ENCODE measurements around the gene RALGAPA2. TPM values are rescaled to one million over a fixed set of nuclear protein-coding genes. Genes with fewer than 3 reads are reported as not detected.
A peak's percentile ranks its signal among the peaks of the same experiment; 100 is the strongest.

The RALGAPA2 gene
- total and polyA plus RNA-seq, 2 experiments from 2014 or later: 1.3 to 2.6 TPM

- in situ Hi-C loops (cut with MboI): loop anchor here (10.0 kb wide), 1 partner anchor 191 kb away; no protein-coding TSS in a partner anchor
- H3K36me3 ChIP-seq (ENCODE audit: low read depth): no peaks in the 10 kb centered on the region
- no peaks in the 10 kb centered on the region for H3F3A ChIP-seq (ENCODE audit: insufficient read depth)
- DNase-seq: no peak
- no peaks in the 10 kb centered on the region for H3K9me2 ChIP-seq (ENCODE audit: insufficient read depth)
- no peak overlapping the region for H3K9ac ChIP-seq
- H3K4me1 ChIP-seq (ENCODE audit: insufficient read depth): no peaks in the 10 kb centered on the region
- 4% methylated on average over 58 to 70 of the region's 70 CpGs for WGBS, 2 experiments (ENCODE audit: low coverage in 1 of 2, low lambda C conversion rate in 2 of 2, missing lambda C conversion rate in 2 of 2)
- no peak overlapping the region for H3K4me3 ChIP-seq
- H3K27me3 ChIP-seq (replicated peaks; ENCODE audit: insufficient read depth): peaks cover 67% of the 10 kb centered on the region
- H3K4me2 ChIP-seq (ENCODE audit: unreplicated experiment): no peak overlapping the region
- TF ChIP-seq EZH2 (IDR thresholded peaks at IDR 0.05; ENCODE audit: insufficient read depth, poor library complexity, severe bottlenecking): peak; percentile 97
- TF ChIP-seq EZH2phosphoT487 (IDR thresholded peaks at IDR 0.05; ENCODE audit: insufficient read depth, low read depth): peak; percentile 76; the same call in 1 of the 2 replicates
- no peak overlapping the region for H2AFZ ChIP-seq
- no peaks in the 10 kb centered on the region for H4K20me1 ChIP-seq (ENCODE audit: insufficient read depth)
- no peak overlapping the region for H3K27ac ChIP-seq
- no peaks in the 10 kb centered on the region for H3K9me3 ChIP-seq (ENCODE audit: low read depth)
- no peaks in the 10 kb centered on the region for H3K79me2 ChIP-seq (ENCODE audit: insufficient read depth)
These were observed 348.4 kb downstream of the RALGAPA2 start for GRCh38 chr20:20363799-20364592.

- Histone ChIP-seq H3K4me1 (ENCODE audit: insufficient read depth) (no peaks in the 10 kb centered on the region), H3K9ac (no peak overlapping the region), H3F3A (ENCODE audit: insufficient read depth) (no peaks in the 10 kb centered on the region), H3K9me3 (ENCODE audit: low read depth) (no peaks in the 10 kb centered on the region), H3K36me3 (ENCODE audit: low read depth) (no peaks in the 10 kb centered on the region), H3K27me3 (replicated peaks; ENCODE audit: insufficient read depth) (peaks cover 67% of the 10 kb centered on the region), H3K27ac (no peak overlapping the region), H3K4me2 (ENCODE audit: unreplicated experiment) (no peak overlapping the region), H3K9me2 (ENCODE audit: insufficient read depth) (no peaks in the 10 kb centered on the region), H3K79me2 (ENCODE audit: insufficient read depth) (no peaks in the 10 kb centered on the region), H2AFZ (no peak overlapping the region), H3K4me3 (no peak overlapping the region), H4K20me1 (ENCODE audit: insufficient read depth) (no peaks in the 10 kb centered on the region)
- TF ChIP-seq EZH2 (IDR thresholded peaks at IDR 0.05; ENCODE audit: insufficient read depth, poor library complexity, severe bottlenecking): no peak
- no peak for TF ChIP-seq EZH2phosphoT487 (IDR thresholded peaks at IDR 0.05; ENCODE audit: insufficient read depth, low read depth)
- no peak for DNase-seq
- in situ Hi-C loops (cut with MboI): loop anchor here (10.0 kb wide), 1 partner anchor 191 kb away; no protein-coding TSS in a partner anchor
- 8 to 10% methylated on average over 5 to 15 of the region's 15 CpGs for WGBS, 2 experiments (ENCODE audit: low coverage in 1 of 2, low lambda C conversion rate in 2 of 2, missing lambda C conversion rate in 2 of 2)
These were observed 349.0 kb downstream of the RALGAPA2 start for GRCh38 chr20:20363434-20363798.

- in situ Hi-C loops (cut with MboI): loop anchor here (10.0 kb wide), 1 partner anchor 192 kb away; no protein-coding TSS in a partner anchor
- Histone ChIP-seq H3K9ac (no peak overlapping the region), H3K9me3 (ENCODE audit: low read depth) (no peaks in the 10 kb centered on the region), H3K27ac (no peak overlapping the region), H2AFZ (no peak overlapping the region), H3F3A (ENCODE audit: insufficient read depth) (no peaks in the 10 kb centered on the region; the same call in 1 of the 2 replicates), H3K4me2 (ENCODE audit: unreplicated experiment) (no peak overlapping the region), H3K27me3 (replicated peaks; ENCODE audit: insufficient read depth) (peaks cover 67% of the 10 kb centered on the region), H4K20me1 (ENCODE audit: insufficient read depth) (no peaks in the 10 kb centered on the region), H3K79me2 (ENCODE audit: insufficient read depth) (no peaks in the 10 kb centered on the region), H3K36me3 (ENCODE audit: low read depth) (no peaks in the 10 kb centered on the region), H3K4me1 (ENCODE audit: insufficient read depth) (no peaks in the 10 kb centered on the region), H3K9me2 (ENCODE audit: insufficient read depth) (no peaks in the 10 kb centered on the region), H3K4me3 (no peak overlapping the region)
- 1 to 3% methylated on average over 10 to 17 of the region's 17 CpGs for WGBS, 2 experiments (ENCODE audit: low coverage in 1 of 2, low lambda C conversion rate in 2 of 2, missing lambda C conversion rate in 2 of 2)
- TF ChIP-seq EZH2phosphoT487 (IDR thresholded peaks at IDR 0.05; ENCODE audit: insufficient read depth, low read depth): 0 out of 2 replicates have a peak, but pooled peaks have one; percentile 37
- no peak for TF ChIP-seq EZH2 (IDR thresholded peaks at IDR 0.05; ENCODE audit: insufficient read depth, poor library complexity, severe bottlenecking)
- peak; percentile 10 for DNase-seq
These were observed 349.5 kb downstream of the RALGAPA2 start for GRCh38 chr20:20362774-20363433.

- H3K4me2 ChIP-seq (ENCODE audit: unreplicated experiment): no peak overlapping the region
- H3K9me3 ChIP-seq (ENCODE audit: low read depth): no peaks in the 10 kb centered on the region
- no peaks in the 10 kb centered on the region for H3K9me2 ChIP-seq (ENCODE audit: insufficient read depth)
- H3K36me3 ChIP-seq (ENCODE audit: low read depth): no peaks in the 10 kb centered on the region
- DNase-seq: peak; percentile 78
- no peaks in the 10 kb centered on the region; the same call in 1 of the 2 replicates for H3F3A ChIP-seq (ENCODE audit: insufficient read depth)
- no peaks in the 10 kb centered on the region for H3K4me1 ChIP-seq (ENCODE audit: insufficient read depth)
- TF ChIP-seq EZH2phosphoT487 (IDR thresholded peaks at IDR 0.05; ENCODE audit: insufficient read depth, low read depth): no peak
- no peak for TF ChIP-seq EZH2 (IDR thresholded peaks at IDR 0.05; ENCODE audit: insufficient read depth, poor library complexity, severe bottlenecking)
- WGBS, 2 experiments (ENCODE audit: low coverage in 1 of 2, low lambda C conversion rate in 2 of 2, missing lambda C conversion rate in 2 of 2): 16 to 27% methylated on average over 6 of the region's 6 CpGs
- H3K9ac ChIP-seq: no peak overlapping the region
- peaks cover 47% of the 10 kb centered on the region for H3K27me3 ChIP-seq (replicated peaks; ENCODE audit: insufficient read depth)
- in situ Hi-C loops (cut with MboI): loop anchor here (10.0 kb wide), 1 partner anchor 194 kb away; no protein-coding TSS in a partner anchor
- H3K27ac ChIP-seq: no peak overlapping the region
- no peaks in the 10 kb centered on the region for H4K20me1 ChIP-seq (ENCODE audit: insufficient read depth)
- H2AFZ ChIP-seq: no peak overlapping the region
- H3K79me2 ChIP-seq (ENCODE audit: insufficient read depth): no peaks in the 10 kb centered on the region
- no peak overlapping the region for H3K4me3 ChIP-seq
These were observed 352.0 kb downstream of the RALGAPA2 start for GRCh38 chr20:20360464-20360863.

All from GM23248 (cell line).